HFF-Myc (cell line): ENCODE data around the gene LNPK.

ENCODE experiments used
- DNase-seq: peaks from one replicate; pipeline ENCODE4 v3.0.0-alpha.2; 2011; ENCODE audit warnings: low read depth; ENCODE audit errors: extremely low read depth
- H3K4me3 ChIP-seq: replicated peaks from 2 replicates; pipeline ENCODE4 v1.5.1; 2011; ENCODE audit warnings: low read depth, mild to moderate bottlenecking, control low read depth, low read length
- TF ChIP-seq, protein P1 (sequence below): IDR thresholded peaks from 2 replicates; pipeline ENCODE4 v1.5.1; 2012; ENCODE audit warnings: mild to moderate bottlenecking, low read depth, low read length, control low read depth; ENCODE audit errors: missing control alignments

LNPK gene

DNA sequence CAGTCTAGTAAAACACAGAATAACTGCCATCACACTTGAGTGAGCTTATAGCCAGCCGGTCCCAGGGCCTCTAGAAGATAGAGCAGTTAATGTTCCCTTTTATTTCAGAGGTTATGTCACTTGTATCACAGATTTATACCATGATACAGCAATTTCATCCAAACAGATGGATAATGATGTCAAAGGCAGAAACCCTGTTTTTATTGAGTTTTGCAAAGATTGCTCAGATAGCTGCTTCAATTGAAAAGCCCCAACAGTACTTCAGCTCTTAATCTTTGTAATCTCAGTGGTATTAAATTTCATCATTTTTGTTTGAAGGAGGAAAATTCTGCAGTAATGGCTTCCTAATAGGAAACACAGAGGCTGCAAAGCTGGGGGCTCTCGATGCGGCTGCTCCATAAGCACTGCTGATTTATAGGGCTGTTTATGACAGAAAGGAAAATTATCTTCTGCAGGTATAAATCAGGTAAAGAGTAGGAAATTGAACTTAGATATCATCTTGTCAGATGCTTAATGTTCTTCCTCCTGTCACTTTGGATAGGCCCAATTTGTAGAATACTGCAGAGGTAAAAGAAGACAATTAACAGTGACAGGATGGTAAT, 112.3 kb downstream of the LNPK start:
- DNase-seq, result no peak
- no peak overlapping the region for H3K4me3 ChIP-seq
- TF ChIP-seq, protein P1, sequence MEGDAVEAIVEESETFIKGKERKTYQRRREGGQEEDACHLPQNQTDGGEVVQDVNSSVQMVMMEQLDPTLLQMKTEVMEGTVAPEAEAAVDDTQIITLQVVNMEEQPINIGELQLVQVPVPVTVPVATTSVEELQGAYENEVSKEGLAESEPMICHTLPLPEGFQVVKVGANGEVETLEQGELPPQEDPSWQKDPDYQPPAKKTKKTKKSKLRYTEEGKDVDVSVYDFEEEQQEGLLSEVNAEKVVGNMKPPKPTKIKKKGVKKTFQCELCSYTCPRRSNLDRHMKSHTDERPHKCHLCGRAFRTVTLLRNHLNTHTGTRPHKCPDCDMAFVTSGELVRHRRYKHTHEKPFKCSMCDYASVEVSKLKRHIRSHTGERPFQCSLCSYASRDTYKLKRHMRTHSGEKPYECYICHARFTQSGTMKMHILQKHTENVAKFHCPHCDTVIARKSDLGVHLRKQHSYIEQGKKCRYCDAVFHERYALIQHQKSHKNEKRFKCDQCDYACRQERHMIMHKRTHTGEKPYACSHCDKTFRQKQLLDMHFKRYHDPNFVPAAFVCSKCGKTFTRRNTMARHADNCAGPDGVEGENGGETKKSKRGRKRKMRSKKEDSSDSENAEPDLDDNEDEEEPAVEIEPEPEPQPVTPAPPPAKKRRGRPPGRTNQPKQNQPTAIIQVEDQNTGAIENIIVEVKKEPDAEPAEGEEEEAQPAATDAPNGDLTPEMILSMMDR, result no peak

DNA sequence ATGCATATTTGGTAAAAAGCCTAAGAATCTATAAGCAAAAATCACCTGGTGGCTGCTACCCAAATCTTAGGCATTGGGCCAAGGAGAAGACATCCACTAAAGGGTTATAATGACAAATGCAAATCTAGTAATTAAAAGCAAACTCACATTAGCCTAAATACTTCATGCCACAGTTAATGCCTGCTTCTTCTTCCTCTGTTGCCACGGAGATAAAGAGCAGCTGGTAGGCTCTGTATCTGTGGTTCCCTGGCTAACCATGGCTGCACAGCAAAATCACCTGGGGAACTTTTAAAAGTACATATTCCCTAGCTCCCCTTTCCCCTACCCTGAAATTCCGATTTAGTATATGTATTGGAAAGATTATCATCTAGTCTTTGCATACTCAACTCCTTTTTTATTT, 114.3 kb downstream of the LNPK start:
- DNase-seq, result no peak
- TF ChIP-seq, protein P1, result no peak
- H3K4me3 ChIP-seq, result no peak overlapping the region

DNA sequence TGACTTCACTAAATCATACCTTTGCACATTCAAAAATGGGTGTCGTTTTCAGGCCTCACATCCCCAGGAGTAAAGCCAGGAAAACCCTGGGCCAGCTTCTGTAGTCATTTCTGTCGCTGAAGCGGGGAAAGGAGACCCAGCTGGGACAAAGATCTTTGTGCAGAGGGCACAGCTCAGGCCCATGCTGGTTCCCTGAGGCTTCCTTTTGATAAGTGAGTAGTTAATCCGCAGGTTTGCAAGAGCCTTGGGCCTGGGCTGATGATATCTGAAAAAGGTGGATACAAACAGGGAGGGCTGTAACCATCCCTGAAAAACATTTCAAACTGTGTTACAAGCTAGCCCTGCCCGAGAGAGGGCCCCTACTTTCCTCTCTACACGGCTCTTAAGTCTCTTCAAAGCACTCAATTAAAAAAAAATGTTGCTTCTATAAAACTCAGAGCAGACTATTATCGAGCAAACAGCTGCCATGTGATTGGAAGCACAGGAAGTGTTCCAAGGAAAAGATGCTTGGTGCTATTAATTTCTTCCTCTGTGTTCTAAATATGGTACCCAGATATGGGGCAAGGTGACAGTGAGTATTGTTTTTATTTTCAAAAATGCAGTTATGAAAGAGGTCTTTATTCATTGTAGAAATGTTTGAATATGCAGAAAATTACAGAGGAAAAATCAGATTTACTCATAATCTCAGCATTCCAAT, 117.2 kb downstream of the LNPK start:
- no peak overlapping the region for H3K4me3 ChIP-seq
- no peak for DNase-seq
- TF ChIP-seq, protein P1, result no peak

DNA sequence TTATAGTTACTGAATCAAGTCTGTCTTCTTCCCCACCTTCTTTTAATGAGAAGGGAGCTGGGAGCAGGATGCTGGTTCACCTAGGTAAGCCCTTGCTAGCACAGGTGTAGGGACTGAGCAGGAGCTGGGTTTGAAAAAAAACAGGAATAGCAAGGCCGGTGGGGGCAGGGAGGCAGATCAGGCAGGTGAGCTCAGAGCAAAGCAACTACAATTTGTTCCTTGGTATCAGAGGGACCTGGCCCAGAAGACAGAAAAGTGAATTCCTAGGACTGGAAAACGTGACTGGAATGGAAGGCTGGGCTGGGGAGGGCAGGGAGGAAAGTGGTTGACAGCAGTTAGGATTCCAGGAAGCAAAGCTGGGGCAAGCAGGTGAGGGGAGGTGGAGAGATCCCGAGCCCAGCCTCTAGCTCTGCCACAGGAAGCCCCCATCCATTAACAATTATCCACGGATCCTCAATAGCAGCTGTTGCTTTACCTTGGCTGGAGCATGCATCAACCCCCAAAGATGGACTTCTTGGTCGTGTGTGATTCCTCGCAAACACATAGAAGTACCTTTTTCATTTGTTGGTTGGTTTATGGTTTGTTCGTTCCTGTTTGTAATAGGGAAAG, 118.4 kb downstream of the LNPK start:
- no peak for DNase-seq
- TF ChIP-seq, protein P1, result no peak
- no peak overlapping the region for H3K4me3 ChIP-seq

DNA sequence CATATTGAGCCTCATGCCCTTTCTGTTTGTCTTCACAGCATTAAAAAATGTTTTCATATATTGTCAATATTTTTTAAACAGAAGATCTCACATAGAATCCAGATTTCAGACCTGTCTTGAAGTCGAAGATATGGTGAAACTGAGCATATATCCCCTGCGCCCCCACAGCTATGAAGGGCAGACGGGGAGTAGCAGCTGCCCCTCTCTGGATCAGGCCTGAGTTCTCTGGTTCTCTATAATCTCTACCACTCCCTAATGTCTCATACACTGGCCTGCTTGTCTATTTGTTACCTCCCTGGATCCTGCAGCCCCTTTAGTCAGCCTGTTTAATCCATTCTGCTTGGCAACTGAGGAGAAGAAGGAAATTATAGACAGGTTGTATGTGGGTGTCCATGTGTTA, 122.4 kb downstream of the LNPK start:
- DNase-seq, result no peak
- TF ChIP-seq, protein P1, result no peak
- no peak overlapping the region for H3K4me3 ChIP-seq

DNA sequence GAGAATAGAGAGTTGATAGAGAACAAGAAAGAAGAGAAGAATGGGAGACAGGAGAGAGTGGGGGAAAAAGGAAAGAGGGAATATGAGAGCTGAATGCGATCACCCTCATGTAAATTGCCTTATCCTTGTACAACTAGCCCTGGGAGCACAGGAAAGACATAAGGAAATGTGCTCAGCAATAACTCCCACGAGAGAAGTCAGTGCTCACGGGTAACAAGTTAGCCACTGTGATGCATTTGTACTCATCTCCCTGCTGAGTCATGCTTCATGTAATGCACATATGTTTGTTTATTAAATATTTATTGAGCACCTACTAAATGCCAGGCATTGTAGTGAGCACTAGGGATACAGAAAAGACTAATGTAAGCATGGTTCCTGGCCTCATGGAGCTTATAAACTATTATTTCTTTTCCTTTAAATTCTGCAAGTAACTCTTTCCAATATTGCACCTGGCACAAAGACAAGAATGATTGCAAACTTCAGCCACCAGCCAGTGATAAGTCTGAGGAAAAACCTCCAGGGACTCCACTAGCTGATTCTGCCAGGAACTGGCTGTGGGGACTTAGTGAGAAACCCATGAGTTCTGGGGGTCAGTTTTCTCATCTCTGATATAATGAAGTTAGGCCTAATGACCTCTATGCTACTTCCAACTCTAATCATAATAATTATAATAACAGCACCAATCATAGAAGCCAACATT, 124.1 kb downstream of the LNPK start:
- H3K4me3 ChIP-seq, result no peak overlapping the region
- TF ChIP-seq, protein P1, result no peak
- no peak for DNase-seq
